Right ventricle myocardium superior (tissue), 1 donor: ENCODE results near the gene CADPS. TPM values are rescaled to one million over a fixed set of nuclear protein-coding genes. Genes with fewer than 3 reads are reported as not detected.

Source experiments
- ATAC-seq: fragments of 200-7000 bp; cut with Tn5 transposase; one replicate; pipeline ENCODE4 v1.9.1; 2020; ENCODE audit warnings: mild to moderate bottlenecking; ENCODE audit not compliant: poor library complexity
- DNase-seq: peaks from one replicate; pipeline ENCODE4 v3.0.0-alpha.2; 2020
- intact Hi-C: fragments of 100-400 bp; cut with DNase I; formaldehyde crosslinking; loops from one replicate; pipeline ENCODE4 v1.11.2; 2022
- total RNA-seq: library from RNA; stranded (reverse); fragmentation: NEBNext Ultra II Directional; extraction: Animal tissue kit (Norgen Biotek cat#: 25700); gene quantifications from one replicate; pipeline ENCODE4 v1.2.1, GENCODE V29; 2021
- donor health status: DM: no; HTN: yes; CAD: no; lungs with severe emphysema.

CADPS gene
- total RNA-seq, 1 donor from 2014 or later: 11.3 TPM

GRCh38 chr3:62557983-62558382 lies 317.2 kb downstream of the CADPS start:
- no peak for ATAC-seq
- DNase-seq: no peak
- intact Hi-C loops: loop anchor here (10.0 kb wide), 1 partner anchor 213 kb away; no protein-coding TSS in a partner anchor

DNA sequence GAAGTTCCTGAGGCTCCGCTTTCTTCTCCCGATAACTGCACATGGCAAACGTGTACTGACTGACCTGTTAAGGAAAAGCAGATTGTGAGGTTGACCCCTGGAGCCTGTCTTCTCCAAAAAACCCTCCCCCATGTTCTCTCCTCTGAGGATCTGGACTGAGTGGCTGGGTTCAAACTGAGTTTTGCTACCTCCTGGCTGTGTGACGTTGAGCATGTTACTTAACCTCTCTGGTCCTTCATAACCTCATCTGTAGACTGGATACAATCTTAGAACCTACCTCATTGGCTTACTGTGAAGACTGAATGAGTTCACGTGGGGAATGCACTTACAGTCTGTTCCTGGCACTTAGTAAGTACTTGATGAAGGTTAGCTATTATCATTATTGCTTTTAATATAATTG lies 317.8 kb downstream of the CADPS start:
- intact Hi-C loops: loop anchor here (10.0 kb wide), 1 partner anchor 213 kb away; no protein-coding TSS in a partner anchor
- ATAC-seq (no peak), DNase-seq (no peak)

GRCh38 chr3:62556121-62556815 lies 318.9 kb downstream of the CADPS start:
- intact Hi-C loops: loop anchor here (10.0 kb wide), 1 partner anchor 211 kb away; no protein-coding TSS in a partner anchor
- DNase-seq: no peak
- no peak for ATAC-seq

DNA sequence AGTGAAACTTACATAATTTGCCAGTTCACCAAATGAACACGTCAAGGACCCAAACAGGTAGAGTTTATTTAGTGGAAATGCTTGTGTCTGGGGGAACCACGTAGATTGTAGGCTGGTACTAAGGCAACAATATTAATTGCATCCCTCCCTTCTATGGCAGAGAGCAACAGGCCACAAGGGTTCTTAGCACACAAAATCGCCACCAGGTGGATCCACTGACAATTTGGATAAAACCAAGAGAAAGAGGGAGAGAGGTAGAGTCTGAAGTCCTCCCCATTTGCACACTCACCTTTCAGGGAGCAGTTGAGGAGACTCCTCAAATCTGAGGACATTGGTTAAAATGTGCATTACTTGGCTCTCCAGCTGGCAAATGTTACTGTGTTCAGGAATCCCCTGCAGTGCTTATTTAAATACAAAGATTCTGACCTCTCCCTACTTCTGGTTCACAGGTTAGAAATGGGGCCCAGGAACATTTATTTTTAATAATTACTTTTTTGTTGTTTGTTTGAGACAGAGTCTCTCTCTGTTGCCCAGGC lies 320.9 kb downstream of the CADPS start:
- intact Hi-C loops: loop anchor here (10.0 kb wide), 1 partner anchor 210 kb away; no protein-coding TSS in a partner anchor
- DNase-seq (no peak), ATAC-seq (no peak)

GRCh38 chr3:62553811-62554210 lies 321.4 kb downstream of the CADPS start:
- no peak for ATAC-seq
- intact Hi-C loops: loop anchor here (10.0 kb wide), 1 partner anchor 209 kb away; no protein-coding TSS in a partner anchor
- no peak for DNase-seq

DNA sequence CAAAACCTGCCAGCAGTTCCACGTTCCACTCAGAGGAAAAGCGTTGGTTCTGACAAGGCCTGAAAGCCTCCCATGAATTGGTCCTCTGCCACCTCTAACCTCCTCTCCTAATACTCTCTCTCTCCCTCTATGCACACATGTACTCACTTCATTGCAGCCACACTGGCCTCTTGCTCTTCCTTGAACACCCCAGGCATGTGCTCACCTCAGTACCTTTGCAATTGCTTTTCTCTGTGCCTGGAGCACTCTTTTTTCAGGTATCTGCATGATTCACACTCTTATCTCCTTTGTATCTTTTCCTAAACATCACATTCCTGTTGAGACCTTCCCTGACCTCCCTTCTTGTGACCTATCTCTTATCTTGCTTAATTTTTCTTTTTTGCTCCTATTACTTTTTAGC lies 323.7 kb downstream of the CADPS start:
- DNase-seq (no peak), ATAC-seq (no peak)
- intact Hi-C loops: loop anchor here (10.0 kb wide), 1 partner anchor 207 kb away; no protein-coding TSS in a partner anchor

DNA sequence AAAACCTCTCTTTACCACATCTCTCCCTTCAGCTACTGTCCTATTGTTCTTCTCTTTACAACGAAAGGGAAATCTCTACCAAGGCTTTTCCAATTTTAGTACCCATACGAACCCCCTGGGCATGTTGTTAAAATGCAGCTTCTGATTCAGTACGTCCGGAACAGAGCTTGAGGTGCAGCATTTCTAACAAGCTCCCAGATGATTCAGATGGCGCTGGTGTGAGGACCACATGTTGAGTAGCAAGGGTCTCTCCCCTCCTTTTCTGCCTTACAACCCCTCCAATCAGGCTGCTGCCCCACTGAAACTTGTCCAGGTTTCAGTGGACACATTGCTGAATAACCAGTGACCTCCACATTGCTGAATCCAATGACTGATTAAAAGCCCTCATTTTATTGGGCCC lies 324.8 kb downstream of the CADPS start:
- ATAC-seq (no peak), DNase-seq (no peak)
- intact Hi-C loops: loop anchor here (10.0 kb wide), 1 partner anchor 206 kb away; no protein-coding TSS in a partner anchor

- intact Hi-C loops: no loop called here
- no peak for ATAC-seq
- DNase-seq: no peak
Observed at GRCh38 chr3:62548528-62549205, 326.5 kb downstream of the CADPS start.

- DNase-seq (no peak), ATAC-seq (no peak)
- intact Hi-C loops: no loop called here
Observed at GRCh38 chr3:62546266-62546665, 328.9 kb downstream of the CADPS start.

DNA sequence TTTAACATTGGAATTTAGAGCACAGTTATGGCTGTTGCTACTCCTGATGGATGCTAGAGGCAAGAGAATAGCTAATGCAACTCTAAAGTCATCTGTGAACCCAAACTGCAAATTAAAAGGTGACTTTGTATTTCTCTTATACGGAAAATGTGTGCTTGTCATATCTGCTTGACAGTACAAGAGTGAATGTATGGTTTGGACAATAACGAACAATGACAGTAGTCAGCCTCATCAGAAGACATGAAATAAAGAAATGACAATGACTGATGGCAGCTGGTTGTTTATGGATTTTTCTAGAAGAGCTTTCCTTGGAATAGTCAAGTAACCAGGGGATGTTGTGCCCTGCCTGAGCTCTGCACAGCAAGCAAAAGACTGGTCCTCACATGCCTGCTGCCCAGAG lies 333.0 kb downstream of the CADPS start:
- ATAC-seq: no peak
- DNase-seq: no peak
- intact Hi-C loops: no loop called here

DNA sequence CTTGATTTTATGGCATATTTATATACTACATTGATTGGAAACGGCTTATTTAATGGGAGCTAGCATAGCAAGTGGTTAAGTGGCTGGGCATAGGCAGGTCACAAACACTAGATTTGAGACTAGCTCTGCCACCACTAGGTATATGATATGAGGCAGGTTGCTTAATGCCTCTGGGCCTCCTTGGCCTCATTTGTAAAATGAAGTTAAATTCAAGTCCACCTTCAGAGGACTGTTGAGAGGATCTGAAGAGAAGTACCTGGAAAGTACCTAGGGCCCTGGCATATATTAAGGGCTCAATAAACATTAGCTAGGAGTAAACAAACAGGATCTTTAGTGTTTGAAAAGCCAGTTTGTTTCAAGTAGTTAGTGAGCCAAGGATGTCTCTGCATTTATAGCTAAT lies 335.5 kb downstream of the CADPS start:
- ATAC-seq (no peak), DNase-seq (no peak)
- intact Hi-C loops: loop anchor here (10.0 kb wide), 1 partner anchor 325 kb away; no protein-coding TSS in a partner anchor

- no peak for DNase-seq
- intact Hi-C loops: loop anchor here (10.0 kb wide), 1 partner anchor 324 kb away; no protein-coding TSS in a partner anchor
- ATAC-seq: no peak
Observed at GRCh38 chr3:62538691-62539356, 336.4 kb downstream of the CADPS start.

DNA sequence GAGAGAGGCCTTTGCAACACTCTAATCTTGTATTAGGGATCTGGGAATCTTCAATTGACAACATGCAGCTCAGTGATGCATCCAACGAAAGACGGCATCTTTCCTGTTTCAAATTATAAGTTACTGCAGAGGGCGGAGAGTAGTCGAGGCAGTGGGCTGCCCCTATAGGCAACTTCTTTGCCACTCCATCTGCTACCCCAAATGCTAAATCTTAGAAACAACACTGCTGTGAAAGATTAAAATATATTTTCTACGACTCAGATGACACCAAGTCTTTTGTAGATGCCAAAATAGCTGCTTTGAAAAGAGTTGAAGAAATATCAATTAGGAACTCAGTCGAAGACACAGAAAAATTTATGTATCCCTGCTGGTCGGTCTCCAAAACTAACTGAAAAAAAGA lies 340.9 kb downstream of the CADPS start:
- DNase-seq: no peak
- no peak for ATAC-seq
- intact Hi-C loops: loop anchor here (10.0 kb wide), 1 partner anchor 320 kb away; no protein-coding TSS in a partner anchor

DNA sequence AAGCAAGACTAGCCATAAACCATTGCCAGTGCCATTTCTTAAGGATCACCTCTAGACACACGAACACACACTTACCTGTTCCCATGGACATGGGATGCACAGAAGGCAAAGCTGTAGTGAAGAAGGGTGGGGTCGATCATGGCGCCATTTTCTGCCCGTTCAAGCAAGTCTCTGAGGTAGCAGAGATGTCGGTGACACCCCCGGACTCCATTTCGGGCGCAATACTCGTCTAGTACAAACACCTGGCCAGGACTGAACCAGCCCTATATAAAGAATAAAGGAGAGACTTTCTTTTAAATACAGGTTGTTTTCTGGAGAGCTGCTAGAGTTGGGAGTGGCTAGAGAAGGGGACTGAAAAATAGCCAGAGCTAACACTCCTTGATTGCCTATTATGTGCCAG lies 342.4 kb downstream of the CADPS start:
- ATAC-seq: no peak
- intact Hi-C loops: loop anchor here (10.0 kb wide), 1 partner anchor 318 kb away; no protein-coding TSS in a partner anchor
- no peak for DNase-seq

DNA sequence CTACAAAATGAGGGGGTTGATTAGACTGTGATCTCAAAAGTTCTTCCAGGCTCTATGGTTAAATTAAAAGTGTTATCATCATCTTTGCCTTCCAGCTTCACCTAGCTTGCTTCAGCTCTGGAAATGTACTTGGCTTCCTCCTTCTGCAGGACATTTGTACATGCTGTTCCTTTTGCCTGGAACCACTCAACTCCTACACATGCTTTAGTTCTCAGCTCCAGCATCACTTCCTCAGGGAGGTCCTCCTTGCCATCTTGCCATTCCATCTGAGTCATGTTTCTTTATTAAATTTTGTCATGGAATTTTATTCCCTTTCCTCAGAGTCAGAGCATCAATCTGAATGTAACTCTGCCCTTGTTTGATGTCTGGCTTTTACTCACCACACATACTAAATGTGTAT lies 343.2 kb downstream of the CADPS start:
- intact Hi-C loops: loop anchor here (10.0 kb wide), 1 partner anchor 317 kb away; no protein-coding TSS in a partner anchor
- DNase-seq (no peak), ATAC-seq (no peak)

DNA sequence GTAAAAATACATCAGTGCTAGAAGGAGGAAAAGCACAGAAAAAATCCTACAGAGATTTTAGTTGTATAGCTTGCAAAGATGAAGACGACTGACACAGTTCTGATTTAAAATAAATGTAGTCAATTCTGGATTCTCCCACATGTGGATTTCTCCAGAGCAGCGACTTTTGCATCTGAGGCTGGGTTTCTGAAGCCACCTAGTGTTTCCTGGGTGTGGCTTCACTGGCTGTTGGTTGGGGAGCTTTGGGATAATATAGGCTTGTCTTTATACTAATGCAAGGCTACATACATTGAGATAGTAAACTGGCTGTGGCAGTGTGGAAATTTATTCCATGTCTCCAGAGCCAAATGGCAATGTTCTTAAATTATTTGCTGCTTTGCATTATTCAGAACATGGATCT lies 343.7 kb downstream of the CADPS start:
- intact Hi-C loops: loop anchor here (10.0 kb wide), 1 partner anchor 317 kb away; no protein-coding TSS in a partner anchor
- no peak for ATAC-seq
- DNase-seq: no peak

DNA sequence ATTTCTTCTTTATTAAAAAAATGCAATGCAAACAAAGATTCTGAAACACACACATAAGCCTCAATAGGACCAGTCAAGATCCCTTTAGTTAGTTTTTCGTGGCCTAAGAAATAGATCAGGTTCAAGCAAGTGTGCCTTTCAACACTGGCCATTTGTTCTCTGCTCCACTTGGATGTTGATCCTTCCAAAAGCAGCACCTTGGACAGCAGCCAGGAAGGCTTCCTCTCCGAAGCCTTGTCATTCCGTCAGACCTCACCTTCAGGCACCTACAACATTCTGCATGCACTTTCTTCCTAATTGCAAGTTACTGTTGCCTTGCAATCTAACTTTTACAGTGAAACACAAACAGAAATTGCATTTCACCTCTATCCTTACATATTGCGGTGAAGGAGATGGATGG lies 346.0 kb downstream of the CADPS start:
- intact Hi-C loops: no loop called here
- ATAC-seq: peak; percentile 75
- peak; percentile 50 for DNase-seq

DNA sequence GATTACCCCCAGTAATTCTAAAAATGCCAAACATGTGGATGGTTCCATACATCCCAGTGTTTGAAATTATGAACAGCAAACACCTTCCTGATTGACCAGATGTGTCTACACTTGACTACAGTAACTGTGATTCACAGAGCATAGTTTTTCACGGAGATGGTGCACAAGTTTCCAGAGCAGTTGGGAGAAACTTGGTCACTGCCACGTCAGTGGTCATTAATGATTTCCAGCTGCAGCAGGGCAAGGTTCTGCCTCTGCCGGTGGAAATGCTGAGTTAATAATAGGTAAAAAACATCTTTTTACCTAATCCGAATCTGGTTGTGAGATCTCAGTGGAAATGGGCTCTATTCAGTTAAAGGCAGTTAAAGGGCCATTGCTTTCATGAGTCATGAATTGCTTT lies 347.7 kb downstream of the CADPS start:
- ATAC-seq (no peak), DNase-seq (no peak)
- intact Hi-C loops: no loop called here

DNA sequence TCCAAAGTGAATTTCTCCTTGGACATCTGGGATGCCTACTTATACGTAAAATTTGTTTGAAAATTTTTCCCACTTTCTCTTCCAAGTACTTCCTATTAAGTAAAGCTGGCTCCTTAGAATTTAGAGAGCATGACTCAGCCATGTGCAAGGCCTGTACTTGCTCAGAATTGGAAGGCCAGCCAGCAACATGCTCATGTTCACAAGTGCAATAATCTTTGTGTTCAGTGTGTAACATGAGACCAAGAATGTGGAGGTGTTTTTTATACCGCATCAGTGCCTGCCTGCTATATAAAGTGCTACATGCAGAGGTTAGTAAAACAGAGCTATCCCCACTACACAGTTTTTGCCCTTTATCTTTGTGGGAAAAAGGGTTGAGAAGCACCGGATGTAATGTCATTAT lies 349.9 kb downstream of the CADPS start:
- intact Hi-C loops: no loop called here
- ATAC-seq (no peak), DNase-seq (no peak)
